ENCODE data around the gene EVI2B.

Gene EVI2B

GRCh38 chr17:31260151-31260550 lies 53.7 kb downstream of the EVI2B start:
- Mint-ChIP-seq H3K27me3 (ENCODE audit: low read depth) (no peaks in the 10 kb centered on the region), H3K9me3 (no peaks in the 10 kb centered on the region), H3K36me3 (ENCODE audit: low read depth) (peaks cover 33% of the 10 kb centered on the region), H3K27ac (no peak overlapping the region), H3K4me1 (peaks cover 1% of the 10 kb centered on the region), H3K4me3 (no peak overlapping the region)
- TF ChIP-seq, protein P1, sequence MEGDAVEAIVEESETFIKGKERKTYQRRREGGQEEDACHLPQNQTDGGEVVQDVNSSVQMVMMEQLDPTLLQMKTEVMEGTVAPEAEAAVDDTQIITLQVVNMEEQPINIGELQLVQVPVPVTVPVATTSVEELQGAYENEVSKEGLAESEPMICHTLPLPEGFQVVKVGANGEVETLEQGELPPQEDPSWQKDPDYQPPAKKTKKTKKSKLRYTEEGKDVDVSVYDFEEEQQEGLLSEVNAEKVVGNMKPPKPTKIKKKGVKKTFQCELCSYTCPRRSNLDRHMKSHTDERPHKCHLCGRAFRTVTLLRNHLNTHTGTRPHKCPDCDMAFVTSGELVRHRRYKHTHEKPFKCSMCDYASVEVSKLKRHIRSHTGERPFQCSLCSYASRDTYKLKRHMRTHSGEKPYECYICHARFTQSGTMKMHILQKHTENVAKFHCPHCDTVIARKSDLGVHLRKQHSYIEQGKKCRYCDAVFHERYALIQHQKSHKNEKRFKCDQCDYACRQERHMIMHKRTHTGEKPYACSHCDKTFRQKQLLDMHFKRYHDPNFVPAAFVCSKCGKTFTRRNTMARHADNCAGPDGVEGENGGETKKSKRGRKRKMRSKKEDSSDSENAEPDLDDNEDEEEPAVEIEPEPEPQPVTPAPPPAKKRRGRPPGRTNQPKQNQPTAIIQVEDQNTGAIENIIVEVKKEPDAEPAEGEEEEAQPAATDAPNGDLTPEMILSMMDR (IDR thresholded peaks at IDR 0.05; ENCODE audit: unreplicated experiment in 3 of 3), result no peak

GRCh38 chr17:31256936-31257335 lies 56.9 kb downstream of the EVI2B start:
- Mint-ChIP-seq H3K27ac (no peak overlapping the region), H3K4me1 (peaks cover 7% of the 10 kb centered on the region), H3K9me3 (no peaks in the 10 kb centered on the region), H3K4me3 (no peak overlapping the region), H3K36me3 (ENCODE audit: low read depth) (peaks cover 28% of the 10 kb centered on the region), H3K27me3 (ENCODE audit: low read depth) (no peaks in the 10 kb centered on the region)
- TF ChIP-seq, protein P1 (IDR thresholded peaks at IDR 0.05; ENCODE audit: unreplicated experiment in 3 of 3), result no peak

DNA sequence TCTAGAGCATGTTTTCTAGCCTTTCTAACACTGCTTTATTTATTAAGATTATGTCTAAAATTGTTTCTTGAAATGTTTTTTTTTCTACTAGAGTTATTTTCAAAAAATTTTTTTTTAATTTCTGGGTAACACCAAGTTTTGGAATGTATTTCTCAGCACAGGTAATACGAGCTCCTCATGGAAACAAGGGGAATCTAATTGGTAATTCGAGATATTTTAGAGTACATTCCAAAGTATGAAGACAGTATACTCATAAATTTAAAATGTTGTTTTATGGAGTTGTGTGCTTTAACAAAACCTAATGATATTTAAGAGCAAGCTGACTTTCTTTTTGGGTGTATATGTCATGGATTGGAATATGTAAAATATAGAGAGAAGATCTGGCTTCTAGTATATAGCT lies 59.2 kb downstream of the EVI2B start:
- no peaks in the 10 kb centered on the region for H3K9me3 Mint-ChIP-seq
- H3K27me3 Mint-ChIP-seq (ENCODE audit: low read depth), result no peaks in the 10 kb centered on the region
- H3K4me1 Mint-ChIP-seq, result peaks cover 7% of the 10 kb centered on the region
- TF ChIP-seq, protein P1 (IDR thresholded peaks at IDR 0.05; ENCODE audit: unreplicated experiment in 3 of 3), result no peak
- no peak overlapping the region for H3K4me3 Mint-ChIP-seq
- H3K27ac Mint-ChIP-seq, result no peak overlapping the region
- H3K36me3 Mint-ChIP-seq (ENCODE audit: low read depth), result peaks cover 18% of the 10 kb centered on the region

Measured in nephron (organoid).